Left hindlimb (tissue), 1 donor: ENCODE results near the gene WEE1.
"Not testable (repeated sequence)": the region's sequence is repeated elsewhere in the genome, so short reads cannot be mapped to it uniquely, and the experiment has no call there.

ENCODE experiments used
- DNase-seq: peaks from one replicate; pipeline ENCODE4 v3.0.0-alpha.2; 2018

The WEE1 gene

DNA sequence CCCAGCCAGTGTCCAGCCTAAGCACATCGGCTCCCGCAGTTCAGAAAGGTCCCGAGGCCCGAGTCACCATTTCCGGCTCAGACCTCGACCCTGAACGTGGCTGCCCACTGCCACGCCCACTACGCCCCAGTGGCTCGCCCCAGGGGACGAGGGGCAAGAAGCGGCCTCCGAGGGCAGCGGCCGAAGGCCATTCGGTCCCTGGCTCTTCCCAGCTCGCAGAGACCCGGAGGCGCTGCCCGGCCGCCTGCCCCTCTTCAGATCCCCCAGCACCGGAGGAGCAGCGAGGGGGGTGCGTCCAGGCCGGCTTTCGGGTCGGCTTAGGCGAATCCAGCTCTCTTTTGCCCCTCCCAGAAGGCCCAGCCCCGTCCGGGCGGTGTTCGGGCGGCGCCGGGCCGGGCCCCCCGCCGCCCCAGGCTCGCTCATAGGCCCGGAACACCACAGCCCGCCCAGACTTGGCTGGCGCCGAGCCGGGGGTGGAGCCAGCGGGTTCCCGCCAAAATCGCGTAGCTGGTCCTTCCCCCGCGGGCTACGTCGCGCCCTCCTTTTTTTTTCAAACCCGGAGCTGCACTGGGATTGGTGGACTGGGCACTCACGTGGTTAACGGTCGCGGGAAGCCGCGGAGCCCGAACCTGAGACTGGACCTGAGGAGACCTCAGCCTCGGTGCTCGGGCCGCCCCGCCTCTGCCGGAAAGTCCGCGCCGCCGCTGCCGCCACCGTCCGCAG is at the start of gene WEE1:
WEE1 (plus strand) TSS at position 619 of the 723 bp plus-strand sequence. CDS start 264 bp downstream, outside the sequence.
- DNase-seq = peak; percentile 100

DNA sequence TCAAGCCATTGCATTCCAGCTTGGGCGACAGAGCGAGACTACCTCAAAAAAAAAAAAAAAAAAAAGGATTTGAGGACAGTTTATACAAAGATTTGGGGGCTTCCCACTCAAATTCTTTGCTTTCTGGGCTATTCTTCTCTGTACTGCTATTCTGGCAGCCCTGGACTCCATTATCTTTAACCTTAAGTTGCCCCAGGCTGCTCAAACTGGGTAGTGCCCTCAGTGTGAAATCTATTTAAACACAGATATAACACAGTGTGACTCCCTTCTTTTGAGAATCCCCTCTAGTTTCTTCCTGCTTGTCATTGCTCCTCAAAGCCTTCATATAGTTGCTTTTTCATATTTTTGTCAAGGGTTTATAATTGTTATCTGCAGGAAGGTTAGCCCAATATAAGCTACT is 49.5 kb upstream of the WEE1 start:
- no peak for DNase-seq

DNA sequence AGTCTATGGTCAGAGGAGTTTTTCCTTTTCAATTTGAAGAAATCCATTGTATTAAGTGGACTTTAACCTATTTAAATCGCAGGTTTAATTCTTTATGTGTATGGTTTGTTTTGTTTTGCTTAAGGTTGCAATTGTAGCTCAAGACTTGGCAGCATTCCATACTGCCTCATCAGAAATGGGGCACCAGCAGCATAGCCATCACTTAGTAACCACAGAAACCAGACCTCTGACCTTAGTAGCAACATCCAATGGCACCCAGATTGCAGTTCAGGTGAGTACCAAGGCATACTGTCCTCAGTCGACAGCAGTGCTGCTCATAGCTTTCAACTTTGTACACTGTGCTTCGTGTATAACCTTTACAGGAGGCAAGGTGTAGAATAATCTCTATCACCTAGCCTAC is 48.4 kb upstream of the WEE1 start:
- no peak for DNase-seq

DNA sequence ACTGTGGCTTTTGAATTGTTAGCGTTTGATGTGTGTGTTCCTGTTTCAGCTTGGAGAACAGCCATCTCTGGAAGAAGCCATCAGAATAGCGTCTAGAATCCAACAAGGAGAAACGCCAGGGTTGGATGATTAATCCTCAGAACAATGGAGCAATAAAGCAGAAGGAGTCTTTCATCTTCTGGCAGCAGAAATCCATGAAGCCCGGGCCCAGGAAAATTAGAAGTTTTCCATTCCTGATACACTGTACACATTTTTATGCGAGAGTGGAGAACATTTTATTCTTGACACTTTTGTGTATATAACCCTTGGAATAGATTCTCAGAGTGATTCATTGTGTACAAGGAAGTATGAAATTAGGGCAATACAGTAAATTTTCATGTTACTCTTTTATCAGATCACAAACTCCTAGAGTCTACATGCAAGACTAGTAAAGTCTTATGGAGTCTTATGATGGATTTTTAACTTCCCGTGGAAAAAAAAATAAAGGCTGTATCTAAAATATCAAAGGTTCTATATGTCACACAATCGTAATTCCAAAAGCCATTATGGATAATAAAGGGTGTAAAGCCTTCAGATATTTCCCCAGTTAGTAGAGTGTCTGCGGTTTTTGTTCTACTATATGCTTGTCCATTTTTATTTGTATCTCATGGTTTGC is 45.9 kb upstream of the WEE1 start:
- peak; percentile 49 for DNase-seq

DNA sequence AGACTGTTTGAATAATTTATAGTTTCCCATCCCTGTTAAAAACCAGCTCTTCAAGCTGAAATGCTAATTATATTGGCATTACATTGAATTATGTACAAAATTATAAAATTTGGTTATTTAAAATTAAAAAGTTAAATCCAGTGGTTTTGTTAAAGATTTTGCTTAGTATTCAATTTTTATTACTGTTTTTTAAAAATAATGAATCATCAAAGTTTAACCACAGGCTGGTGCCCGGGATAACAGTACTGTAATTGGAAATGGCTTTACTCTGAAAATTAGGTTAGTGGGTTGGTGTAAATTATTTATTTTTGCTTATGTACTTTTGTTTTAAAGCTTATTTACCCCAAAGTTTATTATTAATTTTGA is 45.4 kb upstream of the WEE1 start:
- no peak for DNase-seq

DNA sequence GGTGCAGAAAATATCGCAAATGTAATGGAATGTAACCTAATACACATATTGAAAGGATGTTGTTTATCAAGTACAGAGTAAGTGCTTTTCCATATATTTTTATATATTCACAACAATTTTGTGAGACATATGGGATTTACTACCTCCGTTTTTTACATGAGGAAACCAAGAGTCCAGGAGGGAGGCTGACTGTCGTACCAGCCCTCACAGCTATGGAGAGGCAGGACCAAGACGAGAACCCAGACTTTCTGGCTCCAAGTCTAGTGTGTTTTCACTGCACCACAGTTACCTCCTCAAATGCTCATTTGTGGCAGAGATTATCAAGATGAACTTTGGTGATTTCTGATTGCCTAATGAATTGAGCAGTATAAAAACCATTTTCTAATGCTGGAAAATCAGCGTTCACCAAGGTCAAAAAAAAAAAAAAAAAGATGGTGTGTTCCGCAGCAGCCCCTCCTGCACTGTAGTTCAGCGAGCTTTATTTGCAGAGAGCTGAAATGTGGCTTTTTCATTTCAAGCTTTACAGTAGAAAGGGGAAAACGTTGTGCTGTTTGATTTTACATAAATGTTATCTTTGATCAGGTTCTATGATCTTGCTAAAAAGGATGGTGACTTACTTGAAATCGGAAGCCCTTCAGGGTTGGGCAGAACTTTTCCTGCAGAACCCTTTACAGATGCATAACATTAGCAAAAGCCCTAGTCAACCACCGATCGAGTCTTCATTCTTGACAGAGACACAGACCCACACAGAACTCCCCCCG is 44.7 kb upstream of the WEE1 start:
- DNase-seq = no peak

DNA sequence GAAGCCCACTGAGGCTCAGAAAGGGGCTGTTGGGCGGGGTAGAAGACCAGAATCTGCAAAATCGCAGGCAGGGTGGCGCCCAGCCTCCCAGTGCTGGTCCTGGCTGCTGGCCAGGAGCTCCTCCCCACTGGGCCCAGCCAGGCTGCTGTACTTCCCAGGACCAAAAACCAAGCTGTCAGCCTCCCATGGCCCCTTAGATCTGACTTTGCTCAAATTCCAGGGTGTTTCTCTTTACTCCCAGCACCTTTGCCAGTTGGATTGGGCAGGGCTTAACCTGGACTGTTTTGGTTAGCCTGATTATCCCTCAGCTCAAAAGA is 44.2 kb upstream of the WEE1 start:
- DNase-seq = no peak

DNA sequence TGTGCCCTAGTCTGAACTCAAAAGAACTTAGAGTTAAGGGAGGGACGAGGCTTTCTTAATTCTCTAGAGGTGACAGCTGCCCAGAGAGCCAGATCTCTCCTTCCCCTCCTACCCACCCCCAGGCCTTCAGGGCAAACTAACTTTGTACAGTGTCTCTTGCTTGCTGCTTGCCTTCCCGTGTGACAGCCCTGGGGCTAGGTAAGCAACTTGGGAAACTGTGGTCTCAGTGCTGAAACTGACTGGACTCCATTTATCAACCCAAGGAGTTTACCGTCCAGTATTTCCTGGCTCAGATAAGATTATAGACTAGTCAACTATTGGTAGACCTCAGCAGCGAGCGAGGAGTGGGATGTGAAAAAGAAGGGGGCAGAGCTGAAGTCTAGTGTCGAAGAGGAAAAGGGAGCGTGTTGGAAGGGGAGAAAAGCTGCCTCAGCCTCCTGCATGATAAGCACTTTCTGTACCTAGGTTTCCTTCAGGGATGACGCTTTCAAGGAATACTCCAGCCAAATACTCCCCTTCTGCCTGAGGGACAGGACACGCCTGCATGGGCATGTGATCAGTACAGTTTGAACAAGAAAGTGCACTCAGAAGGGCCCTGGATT is 43.3 kb upstream of the WEE1 start:
- no peak for DNase-seq

DNA sequence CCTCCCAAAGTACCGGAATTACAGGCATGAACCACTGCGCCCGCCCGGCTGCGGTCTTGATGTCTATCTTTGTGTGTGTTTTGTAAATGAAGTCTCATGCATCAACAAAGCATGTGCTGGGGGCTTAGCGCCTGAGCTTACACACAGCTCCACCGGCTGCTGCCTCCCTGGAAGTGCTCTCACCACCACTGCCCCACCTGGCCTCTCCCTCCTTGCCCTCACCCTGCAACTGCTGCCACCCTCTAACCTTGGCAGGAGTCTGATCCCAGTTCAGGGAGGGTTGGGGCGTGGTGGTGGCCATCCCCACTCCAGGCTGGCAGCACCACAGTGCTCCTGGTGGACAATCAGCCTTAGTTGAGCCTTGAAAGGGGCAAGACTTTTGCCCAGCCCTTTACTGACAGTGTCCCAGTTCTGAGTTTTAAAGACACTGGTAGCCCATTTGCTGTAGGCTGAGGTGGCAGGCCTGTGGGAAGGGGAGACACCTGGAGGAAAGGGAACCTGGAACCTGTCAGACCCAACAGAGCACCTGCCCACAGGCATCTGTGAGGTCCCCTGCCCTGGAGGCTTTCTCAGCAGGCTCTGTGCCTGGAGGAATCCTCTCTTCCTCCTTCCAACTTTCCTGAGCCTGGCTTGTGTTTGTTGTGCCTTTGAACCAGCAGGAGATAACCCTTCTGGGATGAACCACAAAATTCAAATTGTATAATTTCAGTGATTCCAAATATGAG is 42.4 kb upstream of the WEE1 start:
- DNase-seq = no peak

DNA sequence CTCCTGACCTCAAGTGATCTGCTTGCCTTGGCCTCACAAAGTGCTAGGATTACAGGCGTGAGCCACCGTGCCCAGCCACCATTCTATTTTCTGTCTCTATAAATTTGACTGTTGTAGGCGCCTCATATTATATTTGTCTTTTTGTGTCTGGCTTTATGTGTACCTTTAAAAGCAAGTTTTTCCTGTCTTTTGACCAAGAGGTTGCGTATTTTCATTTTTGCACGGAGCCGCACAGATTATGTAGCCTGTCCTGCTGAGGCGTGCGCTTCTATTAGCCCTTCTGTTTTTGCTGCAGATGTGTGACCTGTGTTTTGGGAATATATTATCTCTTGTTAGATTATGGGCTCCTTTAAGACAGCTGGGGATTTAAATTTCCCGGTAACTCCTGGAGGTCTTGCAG is 40.4 kb upstream of the WEE1 start:
- no peak for DNase-seq

DNA sequence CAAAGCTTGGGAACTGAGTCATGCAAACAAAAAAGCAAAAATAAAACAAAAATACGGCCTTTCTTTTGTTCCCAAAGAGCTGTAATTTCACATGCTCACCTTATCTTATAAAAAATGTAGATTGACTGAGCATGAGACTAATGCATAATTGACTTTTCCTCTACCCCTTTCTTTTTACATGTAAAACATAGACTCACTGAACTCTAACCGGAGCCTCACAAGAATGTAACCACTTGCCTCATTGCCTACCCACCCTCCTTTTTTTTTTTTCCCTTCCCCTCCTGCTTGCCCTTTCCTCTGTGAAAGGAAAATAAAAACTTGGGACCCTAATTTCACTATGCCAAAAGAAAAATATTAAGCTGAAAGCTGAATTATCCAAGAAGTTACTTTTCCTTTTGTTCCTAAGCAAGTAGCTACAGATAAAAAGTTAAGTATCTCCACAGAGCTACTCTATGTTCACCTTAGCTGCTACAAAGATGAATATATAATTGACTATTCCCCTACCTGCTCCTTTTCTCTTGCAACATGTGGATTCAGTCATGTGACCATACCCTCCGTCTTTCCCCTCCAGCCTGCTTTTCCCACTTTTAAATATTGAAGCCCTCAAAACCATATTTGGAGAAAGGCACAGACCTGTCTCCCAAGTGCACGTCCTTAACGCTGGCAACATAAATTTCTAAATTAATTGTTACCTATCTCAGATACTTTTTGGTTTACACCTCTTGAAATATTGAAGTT is 39.6 kb upstream of the WEE1 start:
- no peak for DNase-seq

DNA sequence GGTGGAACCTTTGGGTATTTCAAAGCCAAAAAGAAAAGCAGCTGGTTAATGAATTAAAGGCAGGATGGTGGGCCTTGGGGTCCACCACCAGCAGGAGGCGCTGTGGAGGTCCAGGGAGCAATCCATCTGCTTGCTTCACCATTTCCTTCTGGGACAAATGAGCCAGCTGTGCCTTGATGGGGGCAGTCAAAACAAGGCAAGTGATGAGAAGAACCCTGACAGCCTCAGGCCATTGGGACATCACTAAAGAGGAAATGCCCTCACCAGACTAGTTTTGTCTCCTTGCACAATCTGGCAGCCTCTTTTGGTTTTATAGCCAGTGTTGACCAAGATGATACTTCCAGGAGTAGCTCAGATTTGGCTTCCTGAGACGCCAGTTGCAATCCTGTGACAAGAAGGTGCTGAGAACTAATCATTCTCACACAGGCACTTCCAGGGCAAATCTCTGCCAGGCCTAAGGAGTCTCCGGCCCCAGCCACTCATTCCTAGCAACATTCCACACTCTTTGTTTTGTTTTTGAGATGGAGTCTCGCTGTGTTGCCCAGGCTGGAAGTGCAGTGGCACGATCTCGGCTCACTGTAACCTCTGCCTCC is 38.2 kb upstream of the WEE1 start:
- no peak for DNase-seq

DNA sequence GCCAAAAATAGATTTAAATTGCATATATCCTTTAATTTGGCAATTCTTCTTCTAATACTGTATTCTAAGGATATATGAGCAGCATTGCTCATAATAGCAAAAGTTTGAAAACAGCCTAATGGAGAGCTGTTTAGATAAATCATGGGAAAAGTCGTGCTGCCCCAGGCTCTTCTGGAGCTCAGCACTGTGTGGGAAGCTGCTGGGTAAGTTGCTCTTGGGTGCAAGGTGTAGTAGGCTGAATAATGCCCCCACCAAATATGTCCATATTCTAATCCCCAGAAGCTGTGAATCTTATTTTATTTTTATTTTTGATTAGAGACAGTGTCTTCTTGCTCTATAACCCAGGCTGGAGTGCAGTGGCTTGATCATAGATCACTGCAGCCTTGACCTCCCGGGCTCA is 34.9 kb upstream of the WEE1 start:
- DNase-seq = no peak

DNA sequence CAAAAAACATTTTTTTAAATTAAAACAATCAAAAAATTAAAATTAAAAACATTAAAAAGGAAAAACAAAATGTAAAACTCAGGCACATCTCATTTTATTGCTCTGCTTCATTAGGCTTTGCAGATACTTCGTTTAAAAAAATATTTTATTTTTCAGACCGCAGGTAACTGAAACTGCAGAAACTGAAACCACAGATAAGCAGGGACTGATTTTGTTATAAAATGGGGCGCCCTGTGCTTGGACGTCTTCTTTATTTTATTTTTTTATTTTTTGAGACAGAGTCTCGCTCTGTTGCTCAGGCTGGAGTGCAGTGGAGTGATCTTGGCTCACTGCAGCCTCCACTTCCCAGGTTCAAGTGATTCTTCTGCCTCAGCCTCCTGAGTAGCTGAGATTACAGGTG is 24.3 kb upstream of the WEE1 start:
- not testable (repeated sequence) for DNase-seq

DNA sequence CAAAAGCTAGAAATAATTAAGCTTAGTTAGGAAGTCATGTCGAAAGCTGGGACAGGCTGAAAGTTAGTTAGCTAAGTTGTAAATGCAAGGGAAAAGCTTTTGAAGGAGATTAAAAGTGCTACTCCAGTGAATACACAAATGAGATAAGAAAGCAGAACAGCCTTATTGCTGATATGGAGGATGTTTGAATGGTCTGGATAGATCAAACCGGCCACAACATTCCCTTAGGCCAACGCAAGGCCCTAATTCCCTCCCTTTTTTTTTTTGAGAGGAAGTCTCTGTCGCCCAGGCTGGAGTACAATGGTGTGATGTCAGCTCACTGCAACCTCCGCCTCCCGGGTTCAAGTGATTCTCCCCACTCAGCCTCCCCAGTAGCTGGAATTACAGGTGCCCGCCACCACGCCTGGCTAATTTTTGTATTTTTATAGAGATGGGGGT is 23.3 kb upstream of the WEE1 start:
- DNase-seq = no peak

DNA sequence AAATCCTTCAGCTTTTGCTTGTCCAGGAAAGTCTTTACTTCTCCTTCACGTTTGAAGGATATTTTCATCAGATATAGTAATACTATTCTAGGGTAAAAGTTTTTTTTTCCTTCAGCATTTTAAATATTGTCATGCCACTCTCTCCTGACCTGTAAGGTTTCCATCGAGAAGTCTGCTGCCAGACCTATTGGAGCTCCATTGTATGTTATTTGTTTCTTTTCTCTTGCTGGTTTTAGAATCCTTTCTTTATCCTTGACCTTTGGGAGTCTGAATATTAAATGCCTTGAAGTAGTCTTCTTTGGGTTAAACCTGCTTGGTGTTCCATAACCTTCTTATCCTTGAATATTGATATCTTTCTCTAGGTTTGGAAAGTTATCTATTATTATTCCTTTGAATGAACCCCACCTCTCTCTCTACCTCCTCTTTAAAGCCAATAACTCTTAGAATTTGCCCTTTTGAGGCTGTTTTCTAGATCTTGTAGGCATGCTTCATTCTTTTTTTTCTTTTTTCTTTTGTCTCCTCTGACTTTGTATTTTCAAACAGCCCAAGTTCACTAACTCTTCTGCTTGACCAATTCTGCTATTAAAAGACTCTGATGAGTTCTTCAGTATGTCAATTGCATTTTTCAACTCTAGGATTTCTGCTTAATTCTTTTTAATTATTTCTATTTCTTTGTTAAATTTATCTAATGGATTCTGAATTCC is 12.0 kb upstream of the WEE1 start:
- no peak for DNase-seq

DNA sequence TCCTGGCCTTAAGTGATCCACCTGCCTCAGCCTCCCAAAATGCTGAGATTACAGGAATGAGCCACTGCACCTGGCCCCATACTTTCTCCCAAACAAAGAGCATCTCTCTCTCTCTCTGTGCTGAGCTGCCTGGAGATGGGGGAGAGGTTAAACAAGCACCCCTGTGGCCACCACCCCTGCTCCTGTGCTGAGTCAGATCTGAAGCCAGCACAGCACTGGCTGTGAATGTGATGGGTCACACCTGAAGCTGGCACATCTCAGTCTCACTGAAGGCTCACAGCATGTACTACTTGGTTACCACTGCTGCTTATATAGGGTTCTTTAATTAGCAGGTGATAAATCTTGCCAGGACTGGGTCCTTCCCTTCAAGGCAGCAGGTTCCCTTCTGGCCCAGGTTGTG is 10.8 kb upstream of the WEE1 start:
- DNase-seq = no peak

DNA sequence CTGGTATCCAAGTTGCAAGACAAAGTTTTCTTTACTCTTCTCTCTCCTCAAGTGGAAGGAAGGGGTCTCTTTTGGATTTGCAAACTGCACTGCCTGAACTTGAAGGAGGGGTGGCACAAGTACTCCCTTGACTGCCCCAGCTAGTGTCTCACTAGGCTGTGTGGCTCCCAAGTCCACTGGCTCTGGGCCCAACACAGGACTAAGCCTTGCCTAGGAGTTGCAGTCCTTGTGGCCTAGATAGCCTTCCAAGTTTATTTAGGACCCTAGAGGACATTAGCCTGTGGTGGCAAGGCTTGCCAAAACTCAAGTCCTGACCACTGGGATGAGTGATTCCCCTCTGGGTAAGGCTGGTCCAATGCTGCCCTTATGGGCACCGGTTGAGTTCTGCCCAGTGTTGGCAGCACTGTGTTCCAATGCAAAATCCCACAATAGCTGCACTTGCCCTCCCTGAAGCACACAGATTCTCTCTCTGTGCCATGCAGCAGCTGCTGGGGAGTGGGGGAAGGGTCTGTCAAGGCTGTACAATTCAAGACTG is 10.2 kb upstream of the WEE1 start:
- DNase-seq = no peak

DNA sequence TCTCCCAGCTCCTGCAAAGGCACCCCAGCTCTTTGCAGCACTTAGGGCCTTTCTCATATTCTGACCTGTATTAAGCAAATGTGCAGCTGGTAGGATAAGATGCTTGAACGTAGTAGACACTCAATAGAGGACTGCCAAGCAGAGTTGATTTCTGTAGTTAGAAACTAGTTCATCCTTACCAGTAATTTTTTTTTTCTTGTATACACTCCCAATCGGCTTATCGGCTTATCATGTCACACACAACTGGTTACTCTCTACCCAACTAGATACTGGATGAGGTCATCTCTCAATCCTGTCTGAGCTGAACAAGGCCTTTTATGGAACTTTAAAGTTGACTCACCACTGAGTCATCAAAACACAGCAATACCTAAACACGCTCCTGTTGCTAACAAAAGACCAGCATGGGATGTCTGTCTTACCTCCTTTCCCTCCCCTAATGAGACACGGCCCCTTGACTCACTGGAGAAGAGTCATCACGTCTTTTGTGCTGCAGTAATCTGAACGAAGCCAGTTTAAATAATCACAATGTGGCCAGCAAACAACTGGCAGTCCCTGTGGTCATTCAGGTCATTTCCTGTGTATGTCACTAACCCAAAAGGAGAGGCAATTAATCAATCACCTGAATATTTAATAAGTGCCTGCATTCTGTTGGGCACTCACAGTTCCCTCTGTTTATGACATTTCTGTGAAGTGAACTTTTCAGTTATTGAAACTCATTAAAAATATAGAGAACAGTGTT is 7.5 kb upstream of the WEE1 start:
- no peak for DNase-seq

DNA sequence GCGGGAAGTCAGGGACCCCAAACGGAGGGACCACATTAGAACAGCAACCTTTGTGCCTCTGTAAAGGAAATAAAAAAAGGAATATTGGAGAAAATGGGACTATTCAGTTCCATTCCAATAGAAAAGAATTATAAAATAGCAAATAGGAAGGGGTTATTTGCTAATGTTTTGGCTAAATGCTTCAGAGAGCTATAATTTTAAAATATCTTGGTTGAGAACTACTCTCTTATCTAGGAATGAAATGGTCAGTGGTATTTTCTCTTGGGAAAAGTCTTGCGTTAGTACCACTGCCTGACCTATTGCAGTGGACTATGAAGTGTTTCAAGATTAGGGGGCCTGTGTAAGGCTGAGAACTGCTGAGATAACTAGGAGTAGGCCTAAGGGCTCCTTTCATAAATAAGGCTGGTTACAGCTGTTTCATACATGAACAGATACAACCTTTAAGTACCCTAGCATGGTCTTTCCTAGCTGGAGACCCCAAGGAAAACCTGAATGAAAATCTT is 6.9 kb upstream of the WEE1 start:
- DNase-seq = no peak
